Amniotic stem cell (primary cell): ENCODE data around the gene CDH24.

Experiments
- DNase-seq: peaks from one replicate; lab custom pipeline; 2025; lab: John Stamatoyannopoulos, UW

The CDH24 gene

GRCh38 chr14:23091294-23092225 lies 34.2 kb upstream of the CDH24 start:
- DNase-seq = no peak

- no peak for DNase-seq
Measured at GRCh38 chr14:23090254-23090636, 32.9 kb upstream of the CDH24 start.

DNA sequence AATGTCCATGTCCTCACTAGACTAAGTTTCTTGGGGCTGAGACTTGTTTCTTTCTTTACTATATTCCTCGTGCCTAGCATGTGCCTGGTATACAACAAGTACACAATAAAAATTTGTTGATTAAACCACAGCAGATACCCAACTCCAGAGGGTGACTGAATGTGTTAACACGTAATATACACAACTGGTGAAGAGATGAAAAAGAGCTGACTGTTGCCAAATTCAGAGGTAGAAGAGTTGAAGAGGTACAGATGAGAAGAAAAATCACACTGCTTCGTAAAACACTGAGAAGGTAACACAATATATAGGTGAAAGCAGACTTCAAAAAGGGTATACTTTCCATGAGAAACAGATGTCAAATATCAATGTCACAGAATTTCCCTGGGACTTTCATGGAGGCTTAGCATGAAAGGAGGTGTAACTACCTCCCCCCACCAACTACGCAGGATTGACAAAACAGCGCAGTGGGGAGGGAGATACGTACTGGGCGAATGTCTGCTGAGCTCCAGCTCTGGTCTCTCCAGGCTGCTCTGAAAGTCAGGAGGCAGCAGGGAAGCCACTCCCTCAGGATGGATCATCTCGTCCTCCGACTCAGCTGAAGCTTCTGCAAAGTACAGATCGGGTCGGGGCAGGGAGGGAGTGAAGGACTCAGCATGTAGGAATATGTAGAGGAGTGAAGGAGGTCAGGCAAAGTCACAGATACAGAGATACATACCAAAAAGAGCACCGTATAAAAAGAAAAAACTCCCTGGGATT lies 32.4 kb upstream of the CDH24 start:
- no peak for DNase-seq

GRCh38 chr14:23086565-23086964 lies 29.2 kb upstream of the CDH24 start:
- DNase-seq = no peak

GRCh38 chr14:23085458-23085857 lies 28.1 kb upstream of the CDH24 start:
- DNase-seq = no peak

GRCh38 chr14:23080474-23080873 lies 23.2 kb upstream of the CDH24 start:
- no peak for DNase-seq

- no peak for DNase-seq
Measured at GRCh38 chr14:23079716-23080115, 22.4 kb upstream of the CDH24 start.

DNA sequence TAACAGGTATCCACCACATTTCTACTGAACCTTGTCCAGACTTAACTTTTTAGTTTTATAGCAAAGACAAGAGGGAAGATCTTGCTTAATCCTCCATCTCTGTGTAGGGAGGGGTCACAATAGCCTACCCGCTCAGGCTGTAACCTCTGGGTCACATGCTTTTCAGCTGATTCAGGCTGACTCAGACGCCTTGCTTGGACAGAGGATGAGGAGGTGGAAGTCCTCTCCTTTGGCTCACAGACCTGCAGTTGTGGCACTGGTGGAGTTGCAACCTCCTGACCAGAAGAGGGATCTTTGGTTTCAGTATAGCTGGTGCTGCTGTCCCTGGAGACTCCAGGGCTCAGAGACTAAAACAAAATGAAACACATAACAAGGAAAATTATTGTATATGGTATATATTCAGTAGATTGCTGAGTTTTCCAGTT lies 21.4 kb upstream of the CDH24 start:
- no peak for DNase-seq

DNA sequence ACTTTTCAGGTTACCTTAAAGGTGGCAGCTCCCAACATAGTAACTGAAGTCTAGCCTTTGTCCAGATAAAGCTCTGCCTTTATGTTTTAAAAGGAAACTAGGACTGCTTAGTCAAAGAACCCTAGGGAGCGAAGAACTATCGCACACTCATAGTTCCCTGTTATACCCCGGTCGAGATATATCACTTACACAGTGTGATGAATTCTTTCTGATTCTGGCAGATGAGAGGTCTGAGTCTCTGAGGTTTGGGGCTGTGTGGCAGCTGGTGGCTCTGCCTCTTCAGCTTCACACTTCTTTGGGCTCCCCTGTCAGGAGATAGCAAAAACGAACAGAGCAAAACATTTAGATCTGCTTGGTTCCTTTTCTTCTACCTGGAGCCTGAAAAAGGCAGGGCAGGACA lies 20.6 kb upstream of the CDH24 start:
- no peak for DNase-seq

DNA sequence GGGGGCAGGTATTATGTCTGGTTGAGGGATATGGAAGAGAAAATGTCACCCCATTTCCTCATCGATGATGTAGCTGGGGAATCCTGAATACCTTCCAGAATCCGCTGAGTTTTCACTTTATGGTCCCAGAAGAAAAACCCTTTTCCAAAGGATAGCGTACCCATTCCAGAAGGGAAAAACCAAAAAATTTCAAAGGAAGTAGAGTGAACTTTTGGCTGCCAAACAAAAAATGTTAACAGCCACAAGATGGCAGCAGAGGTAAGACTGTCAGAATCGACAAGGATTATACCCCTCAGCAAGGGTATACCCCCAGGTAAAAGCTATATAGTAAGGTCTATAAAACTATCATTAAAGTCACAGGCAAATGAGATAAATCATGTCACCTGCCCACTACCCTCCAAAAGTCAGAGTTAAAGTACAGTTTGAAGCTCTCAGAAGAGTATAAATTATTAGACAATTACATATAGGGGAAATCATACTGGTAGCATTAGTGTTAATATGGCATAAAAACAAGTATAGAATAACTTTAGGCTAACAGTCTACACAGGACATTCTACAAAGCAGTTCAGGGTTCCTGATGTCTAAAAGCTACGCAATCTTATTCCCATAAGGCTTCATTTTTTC lies 19.6 kb upstream of the CDH24 start:
- DNase-seq = no peak

GRCh38 chr14:23074906-23075305 lies 17.6 kb upstream of the CDH24 start:
- DNase-seq = no peak

DNA sequence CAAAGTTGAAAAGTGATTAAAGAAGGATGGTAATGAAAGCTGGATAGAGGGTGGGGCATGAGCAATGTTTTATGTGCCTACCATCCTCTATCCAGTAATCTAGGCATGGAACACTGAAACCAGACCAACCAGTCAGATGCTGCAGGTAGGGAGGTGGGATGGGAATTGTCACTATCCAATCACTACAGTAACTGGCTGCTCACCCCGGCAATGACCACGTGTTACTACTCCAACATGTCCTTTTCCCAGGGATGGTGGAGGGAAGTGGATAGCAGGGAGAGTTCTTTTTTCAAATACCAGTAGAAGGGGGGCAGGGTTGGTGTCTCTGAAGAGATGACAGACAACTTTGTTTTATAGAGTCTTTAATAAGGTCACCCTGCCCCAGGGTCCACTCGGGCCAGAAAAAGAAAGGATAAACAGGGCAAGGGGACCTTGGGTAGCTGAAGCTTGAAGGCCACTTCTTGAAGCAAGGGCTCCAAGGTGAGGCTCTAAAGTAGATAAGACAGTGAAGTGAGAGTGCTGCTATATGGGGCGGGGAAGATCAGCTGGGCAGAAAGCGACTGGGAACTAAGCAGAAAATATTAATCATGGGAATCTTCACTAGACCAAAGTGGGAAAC lies 14.7 kb upstream of the CDH24 start:
- DNase-seq = no peak

GRCh38 chr14:23071244-23071920 lies 14.1 kb upstream of the CDH24 start:
- no peak for DNase-seq

DNA sequence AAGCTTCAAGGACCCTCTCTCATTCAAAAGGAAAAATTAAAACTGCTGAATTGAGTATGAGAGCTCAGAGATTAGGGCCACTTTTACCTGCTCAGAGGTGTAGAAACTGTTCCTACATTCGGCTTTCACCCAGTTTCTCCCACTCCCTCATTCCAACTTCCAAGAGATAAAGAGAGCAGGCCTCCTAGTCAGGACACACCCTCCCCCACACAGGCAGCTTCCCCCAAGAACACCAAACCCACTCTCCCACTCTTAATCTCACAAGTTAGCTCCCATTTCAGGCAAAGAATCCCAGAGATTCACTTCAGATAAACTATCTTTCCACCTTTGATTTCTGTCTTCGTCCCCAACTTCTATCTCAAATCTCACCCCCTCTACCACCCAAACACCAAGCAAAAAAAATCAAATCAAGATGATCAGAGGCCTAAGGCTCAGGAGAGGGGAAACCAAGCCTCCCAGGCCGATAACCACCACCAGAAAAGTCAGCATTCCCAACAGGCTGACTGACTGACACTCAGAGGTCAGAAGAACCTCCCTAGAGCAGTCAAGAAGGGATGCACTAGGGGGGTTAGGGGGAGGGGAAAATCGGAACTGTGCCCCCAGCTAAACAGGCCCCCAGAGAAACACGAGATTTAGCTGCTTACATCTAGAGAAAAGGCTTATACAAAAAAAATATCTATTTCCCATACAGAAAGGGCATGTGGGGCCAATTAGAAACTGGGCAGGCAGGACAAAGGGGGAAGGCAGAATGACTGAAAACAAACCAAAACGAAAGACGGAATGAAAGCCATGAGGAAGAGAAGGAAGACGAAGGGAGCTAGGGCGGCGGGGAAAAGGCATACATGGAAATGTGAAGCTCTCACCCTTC lies 13.2 kb upstream of the CDH24 start:
- DNase-seq = no peak

DNA sequence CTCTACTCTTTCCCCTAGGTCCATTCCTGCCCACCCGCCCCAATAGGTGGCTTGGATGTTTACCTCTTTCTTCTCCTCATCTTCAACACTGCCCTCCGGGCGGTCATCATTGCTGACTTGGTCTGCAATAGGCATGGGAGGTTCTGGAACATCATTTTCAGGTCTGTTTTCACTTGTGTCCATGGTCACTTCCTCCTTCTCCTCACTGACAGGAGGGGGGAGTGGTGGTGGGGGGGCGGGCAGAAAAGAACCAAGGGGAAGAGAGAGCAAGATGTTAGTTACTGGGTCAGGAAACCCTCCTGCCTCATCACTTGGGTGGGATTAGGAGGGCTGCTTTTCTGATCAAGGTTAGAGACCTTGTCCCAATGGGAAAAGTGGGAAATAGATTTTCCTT lies 12.1 kb upstream of the CDH24 start:
- DNase-seq = no peak

GRCh38 chr14:23068789-23069412 lies 11.6 kb upstream of the CDH24 start:
- DNase-seq = no peak

GRCh38 chr14:23067847-23068788 lies 10.8 kb upstream of the CDH24 start:
- no peak for DNase-seq

DNA sequence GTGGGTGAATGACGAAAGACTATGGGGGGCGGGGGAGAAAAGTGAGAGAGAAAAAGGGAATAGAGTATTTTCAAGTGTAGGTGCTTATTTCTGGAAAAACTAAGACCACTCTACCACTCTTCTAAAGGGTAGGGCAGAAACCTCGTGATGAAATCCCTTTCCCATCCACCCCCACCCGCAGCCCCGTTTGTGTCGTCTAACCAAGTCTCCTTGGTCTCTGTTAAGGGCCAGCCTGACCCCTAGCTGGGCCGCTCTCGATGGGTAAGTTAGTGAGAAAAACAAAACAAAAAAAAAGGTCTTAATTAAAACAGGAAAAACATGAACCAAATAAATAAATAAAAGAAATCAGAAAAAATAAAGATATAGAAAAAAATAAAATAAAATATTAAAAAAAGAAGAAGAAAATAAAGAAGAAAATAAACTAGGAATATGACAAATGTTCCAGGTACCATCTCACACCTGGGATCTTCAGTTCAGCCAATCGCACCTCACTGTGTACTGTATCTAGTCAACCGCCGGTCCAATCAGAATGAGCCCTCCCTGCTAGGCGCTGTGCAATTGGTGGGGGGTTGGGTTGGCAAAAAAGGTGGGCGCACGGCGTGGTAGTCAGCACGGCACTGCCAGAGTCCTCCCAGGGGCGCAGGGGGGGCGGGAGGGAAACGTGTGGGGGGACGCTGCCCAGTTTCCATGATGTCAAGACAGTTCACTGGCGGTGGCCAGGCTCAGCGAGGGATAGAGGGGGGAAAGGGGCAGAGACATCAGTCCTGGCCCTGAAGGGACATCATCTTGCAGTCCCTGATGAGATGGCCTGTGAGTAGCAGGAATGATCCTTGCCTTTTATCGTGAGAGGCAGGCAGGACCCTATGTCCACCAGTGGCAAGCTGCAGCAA lies 9.8 kb upstream of the CDH24 start:
- no peak for DNase-seq
